ENCODE measurements around the gene MLLT10. TPM values are rescaled to one million over a fixed set of nuclear protein-coding genes. Genes with fewer than 3 reads are reported as not detected.
"Not testable (repeated sequence)": the region's sequence is repeated elsewhere in the genome, so short reads cannot be mapped to it uniquely, and the experiment has no call there.

MLLT10 gene
- total and polyA plus RNA-seq, 9 of the 15 experiments (the other 6 are each of a cell fraction or from before 2014, with no cell fraction given): 18.8 to 81.4 (median 64.2) TPM

GRCh38 chr10:21624421-21624820 is 90.4 kb downstream of the MLLT10 start:
- Histone ChIP-seq H3K36me3 (ENCODE audit: control insufficient read depth, insufficient read depth, low read length) (peaks cover 68% of the 10 kb centered on the region), H3K79me2 (ENCODE audit: control insufficient read depth, insufficient read depth, low read length) (peaks cover 17% of the 10 kb centered on the region; the same call in 1 of the 3 replicates)
- H3K4me3 ChIP-seq; H3K4me2 ChIP-seq (ENCODE audit: insufficient read depth, low read length); BruUV-seq (replicated peaks); in situ Hi-C loops (cut with MboI); H3K4me1 ChIP-seq (replicated peaks in 1 of 2; ENCODE audit: control insufficient read depth in 2 of 2, insufficient read depth in 2 of 2, low read length in 2 of 2); H3K9ac ChIP-seq (ENCODE audit: insufficient read depth in 1 of 2, low read depth in 2 of 2, low read length in 2 of 2); H3K9me1 ChIP-seq (ENCODE audit: control insufficient read depth, insufficient read depth, low read length); CTCF ChIA-PET (ENCODE audit: low intra/inter-chr PET ratio); POLR2A ChIA-PET; ATAC-seq; H3K27ac ChIP-seq (ENCODE audit: extremely low read depth, low read depth, low read length); H3K27me3 ChIP-seq (ENCODE audit: control insufficient read depth in 2 of 2, insufficient read depth in 2 of 2, low read length in 2 of 2); H4K20me1 ChIP-seq (replicated peaks; ENCODE audit: control insufficient read depth, insufficient read depth, low read length); H2AFZ ChIP-seq (ENCODE audit: low read depth, low read length); H3K9me3 ChIP-seq (replicated peaks; ENCODE audit: control insufficient read depth, insufficient read depth, low read depth, low read length); DNase-seq (ENCODE audit: extremely low read depth in 1 of 4, low spot score in 3 of 4): not testable (repeated sequence)
- TF ChIP-seq RFX1 (IDR thresholded peaks at IDR 0.05): peak; percentile 68
- intact Hi-C loops (cut with micrococcal nuclease): loop anchor here (10.0 kb wide), 1 partner anchor 100 kb away; no protein-coding TSS in a partner anchor
- 95% methylated on average over 6 of the region's 6 CpGs for WGBS (ENCODE audit: insufficient coverage, low coverage, missing lambda C conversion rate)
- peak; percentile 15 for FAIRE-seq

GRCh38 chr10:21624951-21625350 is 90.9 kb downstream of the MLLT10 start:
- peak; percentile 52; the same call in 1 of the 3 replicates for ATAC-seq
- Histone ChIP-seq H3K9me1 (ENCODE audit: control insufficient read depth, insufficient read depth, low read length) (no peaks in the 10 kb centered on the region), H4K20me1 (replicated peaks; ENCODE audit: control insufficient read depth, insufficient read depth, low read length) (no peaks in the 10 kb centered on the region), H3K9ac (ENCODE audit: insufficient read depth in 1 of 2, low read depth in 2 of 2, low read length in 2 of 2) (no peak overlapping the region), H3K4me1 (replicated peaks in 1 of 2; ENCODE audit: control insufficient read depth in 2 of 2, insufficient read depth in 2 of 2, low read length in 2 of 2) (no peaks in the 10 kb centered on the region), H3K27me3 (ENCODE audit: control insufficient read depth in 2 of 2, insufficient read depth in 2 of 2, low read length in 2 of 2) (no peaks in the 10 kb centered on the region), H3K27ac (ENCODE audit: extremely low read depth, low read depth, low read length) (no peak overlapping the region), H3K4me2 (ENCODE audit: insufficient read depth, low read length) (no peak overlapping the region), H2AFZ (ENCODE audit: low read depth, low read length) (no peak overlapping the region), H3K79me2 (ENCODE audit: control insufficient read depth, insufficient read depth, low read length) (peaks cover 17% of the 10 kb centered on the region; the same call in 1 of the 3 replicates), H3K4me3 (no peak overlapping the region), H3K9me3 (replicated peaks; ENCODE audit: control insufficient read depth, insufficient read depth, low read depth, low read length) (no peaks in the 10 kb centered on the region), H3K36me3 (ENCODE audit: control insufficient read depth, insufficient read depth, low read length) (peaks cover 69% of the 10 kb centered on the region)
- POLR2A ChIA-PET: interaction anchor here (1.7 kb wide), 1 partner anchor 10 kb away, joined by 4 read pairs; no protein-coding TSS in a partner anchor
- CTCF ChIA-PET (ENCODE audit: low intra/inter-chr PET ratio): no interaction called here
- BruUV-seq (replicated peaks): no TSS peak
- FAIRE-seq: no peak
- 83% methylated on average over 5 of the region's 6 CpGs for WGBS (ENCODE audit: insufficient coverage, low coverage, missing lambda C conversion rate)
- in situ Hi-C loops (cut with MboI): no loop called here
- no peak for DNase-seq (ENCODE audit: extremely low read depth in 1 of 4, low spot score in 3 of 4)
- intact Hi-C loops (cut with micrococcal nuclease): loop anchor here (10.0 kb wide), 1 partner anchor 100 kb away; no protein-coding TSS in a partner anchor
- TF ChIP-seq BCOR (IDR thresholded peaks at IDR 0.05): no peak
- no peak for TF ChIP-seq NBN (IDR thresholded peaks at IDR 0.05; ENCODE audit: low read depth)
- no peak for TF ChIP-seq CBFB (CRISPR knock-in tag; IDR thresholded peaks at IDR 0.05)
- no peak for TF ChIP-seq CBX2 (IDR thresholded peaks at IDR 0.05; ENCODE audit: insufficient read depth, low read length, poor library complexity, severe bottlenecking)
- no peak for TF ChIP-seq SRSF3 (IDR thresholded peaks at IDR 0.05; ENCODE audit: insufficient read depth, low read length)
- no peak for TF ChIP-seq ZNF133 (CRISPR knock-in tag; IDR thresholded peaks at IDR 0.05)
- TF ChIP-seq SNAPC5 (CRISPR knock-in tag; IDR thresholded peaks at IDR 0.05): no peak
- TF ChIP-seq MBD1 (CRISPR knock-in tag; IDR thresholded peaks at IDR 0.05): no peak
- no peak for TF ChIP-seq SIX5 (IDR thresholded peaks at IDR 0.05; ENCODE audit: borderline replicate concordance in 1 of 2, insufficient read depth in 1 of 2, low read depth in 1 of 2, low read length in 2 of 2)
- TF ChIP-seq RCOR1 (IDR thresholded peaks at IDR 0.05; ENCODE audit: borderline replicate concordance in 1 of 2, low read depth in 2 of 2, low read length in 2 of 2): no peak
- no peak for TF ChIP-seq NRF1 (conservative IDR thresholded peaks at IDR 0.05 in 1 of 2, IDR thresholded peaks at IDR 0.05 in 1 of 2)
- no peak for TF ChIP-seq PHTF2 (CRISPR knock-in tag; IDR thresholded peaks at IDR 0.05)
